Hematopoietic multipotent progenitor cell treated with erythropoietin and hydrocortisone succinate and interleukin-3 and kit ligand, for 4 days (in vitro differentiated cells): ENCODE data around the gene UGT1A1.

Experiments used
- DNase-seq: peaks from one replicate; pipeline ENCODE4 v3.0.0-alpha.2; 2015

UGT1A1 gene

DNA sequence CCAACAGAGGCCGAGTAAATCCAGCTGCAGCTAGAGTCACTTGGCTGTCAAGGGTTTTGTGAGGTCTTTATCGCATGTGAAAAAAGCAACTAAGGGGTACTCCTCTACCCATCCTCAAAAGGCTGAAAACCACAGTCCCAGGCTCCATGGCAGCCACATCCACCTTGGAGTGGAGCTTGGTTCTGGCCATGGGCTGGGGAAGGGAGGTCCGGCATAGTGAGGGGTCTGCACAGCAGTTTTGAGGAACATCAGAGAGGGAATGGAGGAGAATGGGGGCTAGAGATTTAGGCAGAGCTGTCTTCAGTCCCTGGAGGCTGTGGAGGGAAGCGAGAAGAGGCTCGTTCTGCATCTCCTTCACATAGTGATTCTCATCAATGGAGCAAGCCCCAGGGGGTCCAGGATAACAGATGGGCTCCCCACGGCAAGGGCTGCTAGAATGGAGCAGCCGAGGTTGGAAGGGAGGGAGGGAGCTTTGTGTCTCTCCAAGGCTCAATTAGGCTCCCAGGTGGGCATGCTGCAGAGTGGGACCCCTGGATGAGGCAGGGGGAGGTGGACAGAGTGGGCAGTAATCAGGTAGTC is 39.1 kb downstream of the UGT1A1 start:
- no peak for DNase-seq

DNA sequence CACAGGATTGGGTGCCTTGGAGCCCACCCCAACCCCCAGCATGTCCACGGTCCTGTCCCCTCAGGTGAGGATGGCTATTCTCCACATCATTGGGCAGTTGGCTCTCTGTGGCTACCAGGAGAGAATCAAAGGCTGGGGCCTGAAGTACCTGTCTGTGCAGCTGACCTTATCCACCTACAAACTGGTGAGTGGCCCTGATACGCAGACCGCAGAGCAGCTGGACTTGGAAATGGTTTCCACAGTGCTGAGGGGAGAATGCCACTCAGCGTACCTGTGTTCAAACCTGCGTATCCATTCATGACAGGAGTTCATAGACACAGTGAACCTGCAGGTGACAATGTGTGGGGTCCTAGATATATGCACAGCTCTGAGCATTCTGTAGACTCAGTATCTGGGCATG is 39.6 kb downstream of the UGT1A1 start:
- DNase-seq = no peak

DNA sequence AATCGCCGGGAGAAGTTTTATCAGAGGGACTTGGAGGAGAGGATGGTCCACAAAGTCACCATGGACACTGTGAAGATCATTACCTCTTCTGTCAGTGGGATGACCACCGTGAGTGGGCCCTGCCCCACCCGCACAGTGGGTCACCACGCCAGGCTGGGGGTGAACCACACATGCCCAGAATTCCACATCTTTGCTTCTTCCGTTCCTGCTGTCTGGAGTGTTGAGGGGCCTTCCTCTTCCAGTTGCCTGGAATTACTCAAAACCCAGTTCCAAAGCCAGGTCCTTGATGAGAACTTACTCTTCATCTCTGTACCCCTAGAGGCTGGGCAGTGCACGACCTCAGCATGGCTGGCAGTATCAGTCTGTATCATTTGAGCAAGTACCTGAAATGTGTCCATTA is 40.1 kb downstream of the UGT1A1 start:
- no peak for DNase-seq

DNA sequence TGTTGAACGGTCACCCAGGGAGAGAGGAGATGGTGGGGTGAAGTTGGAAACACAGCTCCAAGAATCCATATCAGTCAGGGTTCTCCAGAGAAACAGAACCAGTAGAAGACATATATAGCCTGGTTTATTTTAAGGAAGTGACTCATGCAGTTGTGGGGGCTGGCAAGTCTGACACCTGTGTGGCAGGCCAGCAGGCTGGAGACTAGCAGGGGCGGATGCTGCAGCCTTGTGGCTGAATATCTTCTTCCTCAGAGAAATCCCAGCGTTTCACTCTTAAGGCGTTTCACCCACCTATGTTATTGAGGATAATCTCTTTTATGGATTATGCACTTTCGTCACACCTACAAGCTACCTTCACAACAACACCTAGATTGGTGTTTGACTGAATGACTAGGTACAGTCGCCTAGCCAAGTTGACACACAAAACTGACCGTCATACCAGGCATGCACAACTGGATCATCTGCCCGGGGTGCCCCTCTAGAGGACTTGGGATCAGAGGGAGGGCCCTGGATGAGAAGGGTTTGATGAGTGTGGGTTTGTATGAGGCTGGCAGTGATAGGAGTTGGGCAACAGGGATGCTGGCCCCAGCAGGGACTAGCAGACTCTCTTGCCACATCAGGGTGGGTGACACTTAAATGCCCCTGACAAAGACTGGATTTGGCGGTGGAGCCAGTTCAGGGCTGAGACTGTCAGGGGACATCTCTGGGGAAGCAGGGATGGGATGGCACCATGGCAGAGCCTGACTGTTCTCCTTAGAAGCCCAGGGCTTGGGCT is 41.5 kb downstream of the UGT1A1 start:
- DNase-seq = peak; percentile 22

DNA sequence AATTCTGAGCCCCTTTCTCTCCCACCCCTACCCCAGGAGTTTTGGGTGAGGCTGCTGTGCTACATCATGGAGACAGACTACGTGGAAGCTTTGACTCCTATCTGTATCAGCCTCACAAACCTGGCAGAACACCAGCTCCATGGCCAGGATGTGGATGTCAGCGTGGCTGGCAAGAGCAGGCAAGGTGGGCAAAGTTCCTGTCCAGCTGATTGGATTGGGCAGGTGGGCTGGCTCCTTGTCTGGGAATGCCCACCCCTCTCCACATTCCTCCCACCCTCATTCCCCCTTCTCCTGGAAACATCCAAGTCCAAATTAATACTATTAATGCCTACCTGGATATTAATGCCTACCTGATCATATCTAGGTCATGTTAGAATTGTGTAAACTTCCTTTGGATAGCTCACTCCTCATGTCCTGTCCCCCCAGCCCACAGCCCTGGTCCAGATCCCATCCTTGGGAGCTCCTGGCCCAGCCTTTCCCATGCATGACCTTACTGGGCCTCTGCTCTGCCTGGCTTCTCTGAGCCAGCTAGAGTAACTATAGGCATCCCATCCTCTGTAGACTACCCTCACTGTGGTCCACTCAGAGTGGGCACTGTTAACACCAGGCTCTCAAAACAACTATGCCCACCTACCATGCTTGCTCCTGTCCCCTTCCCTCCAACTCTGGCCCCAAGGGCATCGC is 42.2 kb downstream of the UGT1A1 start:
- DNase-seq = no peak

DNA sequence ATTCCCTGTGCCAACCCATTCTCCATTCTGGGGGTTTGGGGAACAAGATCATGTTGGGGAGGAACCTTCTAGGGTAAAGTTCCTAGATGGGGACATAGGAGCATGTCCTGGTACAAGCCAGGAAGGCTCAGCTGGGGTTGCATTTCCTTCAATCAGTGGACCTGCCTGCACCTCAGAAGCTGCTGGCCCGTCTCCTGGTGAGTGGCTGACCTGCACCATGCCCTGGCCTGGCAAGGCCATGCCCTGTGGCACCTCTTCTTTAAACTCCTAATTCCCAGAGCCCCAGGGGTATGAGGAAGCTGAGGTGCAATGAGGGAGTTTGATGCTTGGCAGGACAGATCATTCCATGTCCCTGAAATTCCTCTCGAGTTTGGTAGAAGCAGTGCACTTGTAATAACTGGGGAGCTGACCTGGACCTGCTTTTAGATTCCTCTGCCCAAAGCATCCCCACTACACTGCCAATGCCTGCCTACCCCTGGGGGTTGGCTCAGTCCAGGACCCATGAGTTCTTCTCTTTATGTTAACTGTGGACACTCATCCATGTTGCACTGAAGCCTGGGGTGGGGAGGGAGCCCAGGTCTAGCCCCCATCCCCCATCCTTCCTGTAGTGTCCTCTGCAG is 43.3 kb downstream of the UGT1A1 start:
- no peak for DNase-seq

DNA sequence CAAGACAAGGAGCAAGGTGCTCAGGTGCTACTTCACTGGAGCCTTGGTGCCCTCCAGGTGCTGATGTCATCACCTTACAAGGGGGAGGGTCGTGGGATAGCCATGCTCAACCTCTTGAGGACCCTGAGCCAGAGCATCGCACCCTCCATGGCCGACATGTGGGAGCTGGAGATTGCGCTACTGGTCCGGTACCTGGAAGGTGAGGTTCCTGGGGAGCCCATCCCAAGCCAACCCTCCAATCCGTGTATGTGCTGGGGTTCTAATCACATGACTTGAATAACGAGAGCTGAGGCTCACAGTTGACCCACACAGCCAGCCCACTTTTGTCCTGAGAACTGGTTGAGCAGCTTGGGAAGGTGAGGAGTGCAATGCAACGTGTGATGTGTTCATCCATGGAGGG is 43.9 kb downstream of the UGT1A1 start:
- no peak for DNase-seq

DNA sequence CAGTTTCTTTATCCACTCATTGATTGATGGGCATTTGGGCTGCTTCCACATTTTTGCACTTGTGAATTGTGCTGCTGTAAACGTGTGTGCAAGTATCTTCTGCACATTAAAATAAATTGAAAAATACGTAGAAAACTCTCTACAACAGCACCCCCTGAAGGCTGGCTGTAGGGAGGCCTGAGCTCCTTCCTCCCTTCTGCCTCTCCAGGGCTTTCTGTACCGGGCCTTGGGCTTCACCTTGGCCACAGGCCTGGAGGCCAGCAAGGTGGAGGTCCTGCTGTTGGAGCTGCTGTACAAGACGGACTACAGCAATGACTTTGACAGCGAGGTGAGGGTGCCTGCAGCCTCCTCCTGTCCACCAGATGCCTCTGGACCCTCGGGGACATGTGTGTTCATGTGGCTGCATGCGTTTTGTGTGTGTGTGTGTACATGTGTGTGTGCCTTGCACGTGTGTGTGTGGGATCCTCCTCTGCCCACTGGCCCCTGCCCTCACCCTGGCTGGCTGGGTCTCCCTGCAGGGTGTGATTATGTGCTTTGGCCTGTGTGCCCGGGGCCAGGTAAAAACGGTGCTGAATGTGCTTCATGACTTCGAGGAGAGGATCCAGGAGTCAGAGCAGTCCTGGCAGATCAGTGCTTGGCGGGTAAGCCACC is 47.3 kb downstream of the UGT1A1 start:
- peak; percentile 10 for DNase-seq

DNA sequence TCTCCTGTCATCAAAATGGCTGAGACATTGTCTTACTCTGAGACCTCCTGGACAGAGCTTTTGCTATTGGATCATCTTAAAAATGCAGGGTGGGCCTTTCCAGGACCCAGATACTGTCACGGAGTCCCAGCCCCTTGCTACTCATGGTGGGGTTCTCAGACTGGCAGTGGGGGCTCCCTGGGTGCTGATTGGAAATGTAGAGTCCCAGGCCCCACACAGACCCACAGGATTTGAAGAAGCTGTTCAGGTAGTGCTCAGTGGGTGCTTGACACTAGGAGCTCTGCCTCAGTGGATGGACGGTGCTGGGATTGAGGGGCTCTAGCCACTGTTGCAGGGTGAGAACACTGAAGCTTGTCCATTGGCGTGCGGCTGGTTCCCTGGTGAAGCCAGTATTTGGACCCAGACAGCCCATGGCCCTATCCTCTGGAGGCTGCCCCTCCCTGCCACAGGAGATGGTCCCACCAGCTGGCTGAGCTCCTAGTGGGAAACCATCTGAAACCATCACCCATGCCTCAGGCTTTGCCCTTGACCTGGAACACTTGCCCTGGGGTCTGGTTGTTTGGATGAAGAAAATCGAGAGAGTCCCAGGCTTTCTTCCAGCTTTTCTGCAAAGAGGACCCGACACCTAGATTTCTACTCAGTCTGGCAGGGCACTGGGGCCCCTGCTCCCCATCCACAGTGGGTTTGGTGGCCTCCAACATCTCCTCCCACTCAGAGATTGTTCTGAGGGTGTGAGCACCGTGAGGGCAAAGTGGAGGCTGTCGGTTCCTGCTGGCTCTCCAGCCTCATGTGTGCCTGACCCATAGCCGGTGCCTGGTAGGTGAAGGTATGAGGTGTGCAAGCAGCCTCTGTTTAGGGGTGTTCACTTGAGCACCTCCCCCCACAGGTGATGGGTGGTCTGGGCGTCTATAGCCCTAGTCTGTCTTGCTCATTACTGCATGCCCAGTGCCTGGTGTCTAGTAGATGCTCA is 48.2 kb downstream of the UGT1A1 start:
- no peak for DNase-seq

DNA sequence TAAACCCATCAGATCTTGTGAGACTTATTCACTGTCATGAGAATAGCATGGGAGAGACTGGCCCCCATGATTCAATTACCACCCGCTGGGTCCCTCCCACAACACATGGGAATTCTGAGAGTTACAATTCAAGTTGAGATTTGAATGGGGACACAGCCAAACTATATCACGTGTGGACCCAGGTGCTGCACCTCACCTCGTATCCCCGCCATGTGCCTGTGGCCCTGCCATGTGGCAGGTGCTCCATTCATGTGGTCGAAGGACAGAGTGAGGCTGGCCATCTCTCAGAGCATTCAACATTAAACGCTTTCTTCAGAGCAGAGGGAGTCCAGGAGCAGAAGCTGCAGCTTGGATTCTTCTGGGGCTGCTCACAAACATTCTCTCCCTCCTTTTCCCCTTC is 50.3 kb downstream of the UGT1A1 start:
- no peak for DNase-seq

DNA sequence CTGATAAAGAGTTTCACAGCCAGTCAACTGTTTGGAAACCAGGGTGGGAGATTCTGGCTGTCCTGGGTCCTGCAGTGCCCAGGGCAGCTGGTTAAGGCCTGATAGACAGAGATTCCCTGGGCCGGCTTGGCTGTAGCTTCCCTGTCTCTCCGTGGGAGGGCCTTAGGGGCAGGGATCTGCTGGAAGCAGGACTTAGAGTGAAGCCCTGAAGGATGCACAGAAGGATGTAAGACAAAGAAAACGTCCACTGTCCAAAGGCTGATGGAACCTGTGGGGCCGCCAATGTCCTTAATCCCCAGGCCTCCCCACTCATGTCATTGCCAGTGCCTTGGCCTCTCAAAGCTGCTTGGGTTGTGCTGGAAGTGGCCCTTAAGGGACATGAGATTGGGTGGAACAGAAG is 51.0 kb downstream of the UGT1A1 start:
- no peak for DNase-seq

DNA sequence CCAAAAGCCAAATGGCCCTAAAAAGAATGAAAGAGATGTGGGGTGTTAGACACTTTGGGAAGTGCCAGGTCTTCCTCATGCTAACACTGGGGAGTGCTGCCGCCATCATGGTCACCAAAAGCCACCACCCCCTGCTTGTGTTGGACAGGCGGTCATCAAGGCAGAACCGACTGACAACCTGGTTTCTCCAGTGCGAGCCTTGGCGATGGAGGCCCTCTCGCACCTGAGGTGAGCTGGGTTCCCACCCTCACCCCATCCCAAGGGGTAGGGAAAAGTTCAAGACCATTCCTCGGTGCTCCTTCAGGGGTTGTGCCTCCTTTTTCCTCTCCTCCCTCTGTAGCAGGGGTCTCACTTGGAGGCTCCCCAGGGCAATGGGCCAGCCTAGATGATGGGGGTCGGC is 51.7 kb downstream of the UGT1A1 start:
- DNase-seq = no peak

DNA sequence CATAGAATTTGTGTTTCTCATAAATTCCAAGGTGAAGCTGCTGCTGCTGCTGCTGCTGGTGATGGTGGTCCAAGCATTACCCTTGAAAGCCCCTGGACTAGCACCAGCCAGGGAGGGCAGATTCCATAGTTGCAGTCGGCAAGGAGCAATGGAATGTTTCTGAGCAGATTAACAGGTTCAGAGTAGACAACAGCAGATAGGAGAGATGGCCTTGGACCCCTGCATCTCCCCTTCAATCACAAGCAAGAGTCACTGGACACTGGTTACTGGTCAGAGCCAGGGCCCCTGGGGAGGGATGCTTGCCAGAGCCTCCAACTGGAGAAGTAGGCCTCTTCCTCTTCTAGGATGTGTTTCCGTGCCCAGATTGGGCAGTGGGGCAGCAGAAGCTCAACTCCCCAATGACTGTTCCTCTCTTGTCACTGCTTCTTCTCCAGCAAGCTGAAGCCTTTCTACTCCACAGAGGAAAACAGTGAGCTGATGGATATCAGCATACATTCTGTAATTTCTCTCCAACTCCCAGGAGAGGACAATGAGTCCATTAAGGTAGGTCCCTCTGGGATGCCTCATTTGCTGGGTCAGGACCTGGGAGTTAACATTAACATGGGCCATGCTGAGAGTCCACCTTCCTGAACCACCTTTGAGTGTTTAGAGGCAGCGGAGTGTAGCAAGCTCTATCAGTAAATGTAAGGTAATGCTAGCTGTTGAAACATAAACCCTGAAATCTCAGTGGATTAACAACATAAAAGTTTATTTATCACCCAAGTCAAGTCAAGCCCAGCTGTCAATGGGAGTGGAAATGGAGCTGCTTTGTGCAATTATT is 53.4 kb downstream of the UGT1A1 start:
- DNase-seq = no peak

DNA sequence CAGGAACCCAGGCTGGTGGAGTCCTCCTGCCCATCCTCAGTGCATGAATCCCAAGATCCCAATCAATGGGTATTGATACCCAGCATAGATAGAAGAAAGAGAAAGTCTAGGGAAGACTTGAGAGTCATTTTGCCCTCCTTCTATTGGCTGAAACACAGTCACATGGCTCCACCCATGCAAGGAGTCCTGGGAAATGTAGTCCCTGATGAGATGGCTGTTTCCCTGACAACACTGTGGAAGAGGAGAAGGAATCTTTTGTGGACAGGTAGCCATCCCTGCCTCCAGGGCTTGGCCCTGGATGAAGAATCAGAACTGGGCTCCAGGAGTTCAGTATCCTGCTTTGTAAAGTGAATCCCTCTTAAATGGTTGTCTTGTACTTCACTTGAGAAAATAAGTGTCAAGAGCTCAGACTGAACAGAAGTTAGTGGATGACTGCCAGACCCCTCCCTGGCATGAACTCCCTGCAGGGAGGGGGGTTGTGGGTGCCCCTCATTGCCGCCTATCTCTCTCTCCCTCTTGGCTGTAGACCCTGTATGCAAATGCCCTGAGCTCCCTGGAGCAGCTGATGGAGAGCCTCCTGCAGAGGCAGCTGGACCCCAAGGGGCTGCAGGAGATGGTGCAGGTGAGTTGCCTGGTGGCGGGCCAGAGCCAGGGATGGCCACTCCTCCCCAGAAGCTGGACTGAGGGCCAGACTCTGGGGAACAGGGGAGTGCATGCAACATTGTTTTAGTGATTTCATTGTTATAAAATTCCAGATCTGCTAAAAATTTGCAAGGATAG is 54.2 kb downstream of the UGT1A1 start:
- DNase-seq = no peak

DNA sequence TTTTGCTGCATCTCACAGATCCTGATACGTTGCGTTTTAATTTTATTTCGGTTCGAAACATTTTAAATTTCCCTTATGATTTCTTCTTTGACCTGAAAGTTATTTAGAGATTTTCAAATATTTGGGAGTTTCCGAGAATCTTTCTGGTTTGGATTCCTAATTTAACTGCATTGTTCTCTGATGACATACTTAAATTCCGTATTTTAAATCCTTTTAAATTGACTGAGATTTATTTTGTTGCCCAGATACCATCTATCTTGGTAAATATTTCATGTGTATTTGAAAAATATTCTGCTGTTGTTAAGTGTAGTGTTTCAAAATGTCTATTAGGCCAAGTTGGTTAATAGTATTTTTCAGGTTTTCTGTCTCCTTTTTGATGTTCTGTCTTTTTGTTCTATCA is 55.8 kb downstream of the UGT1A1 start:
- no peak for DNase-seq

DNA sequence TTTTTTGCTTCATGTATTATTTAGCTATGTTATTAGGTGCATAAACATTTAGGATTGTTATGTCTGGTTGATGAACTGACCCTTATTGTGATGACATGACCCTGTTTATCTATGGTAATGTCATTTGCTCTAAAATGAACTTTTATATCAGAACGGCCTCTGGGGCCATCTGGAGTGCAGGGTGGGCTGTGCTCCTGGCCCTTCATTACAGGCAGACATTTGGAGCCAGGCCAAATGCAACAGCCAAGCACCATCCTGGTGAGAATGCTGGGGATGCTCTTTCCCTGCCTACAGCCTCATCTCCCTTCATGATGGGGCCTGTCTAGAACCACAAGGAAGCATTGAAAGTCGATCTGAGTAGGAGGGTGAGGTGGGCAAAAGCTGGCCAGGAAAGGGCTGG is 56.3 kb downstream of the UGT1A1 start:
- no peak for DNase-seq

DNA sequence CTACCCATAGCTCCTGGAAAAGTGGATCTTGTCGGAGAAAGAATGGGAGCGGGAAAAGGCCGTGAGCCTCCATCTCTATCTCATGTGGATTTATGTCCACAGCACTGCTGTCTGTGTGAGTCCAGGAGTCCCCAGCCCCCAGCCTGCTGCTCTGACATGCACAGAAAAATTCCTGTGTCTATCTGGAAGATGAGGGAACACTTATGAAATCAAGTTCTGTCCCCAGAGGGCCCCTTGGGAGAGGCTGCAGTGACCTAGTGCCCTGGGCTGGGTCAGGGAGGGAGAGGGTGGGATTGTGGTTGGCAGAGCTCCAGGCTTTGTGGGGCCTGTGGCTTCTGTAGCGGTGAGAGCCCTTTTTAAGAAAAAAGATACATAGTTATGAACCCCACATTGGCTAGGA is 56.7 kb downstream of the UGT1A1 start:
- no peak for DNase-seq

DNA sequence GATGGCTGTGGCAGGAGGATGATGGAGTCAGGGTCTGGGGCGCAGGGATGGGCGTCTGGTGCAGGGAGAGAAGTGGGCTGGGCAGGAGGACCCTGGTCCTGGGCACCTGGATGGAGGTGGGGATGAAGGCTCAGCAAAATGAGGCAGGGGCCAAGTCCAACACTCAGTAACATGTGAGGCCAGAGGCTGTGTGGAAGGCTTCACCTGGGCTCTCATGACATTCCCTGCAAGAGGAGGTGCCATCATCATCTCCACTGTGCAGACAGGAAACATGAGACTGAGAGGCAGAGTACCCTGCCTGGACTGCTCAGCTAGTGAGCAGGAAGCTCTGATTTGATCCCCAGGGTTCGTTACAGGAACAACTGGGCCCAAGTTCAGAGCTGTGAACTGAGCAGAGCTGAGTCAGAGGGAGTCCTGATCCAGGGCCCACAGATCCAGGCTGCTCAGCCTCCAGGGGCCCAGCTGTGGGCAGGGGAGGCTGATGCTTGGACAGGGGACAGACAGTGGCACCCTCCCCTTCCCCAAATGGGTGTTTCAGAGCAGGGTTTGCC is 57.4 kb downstream of the UGT1A1 start:
- no peak for DNase-seq

DNA sequence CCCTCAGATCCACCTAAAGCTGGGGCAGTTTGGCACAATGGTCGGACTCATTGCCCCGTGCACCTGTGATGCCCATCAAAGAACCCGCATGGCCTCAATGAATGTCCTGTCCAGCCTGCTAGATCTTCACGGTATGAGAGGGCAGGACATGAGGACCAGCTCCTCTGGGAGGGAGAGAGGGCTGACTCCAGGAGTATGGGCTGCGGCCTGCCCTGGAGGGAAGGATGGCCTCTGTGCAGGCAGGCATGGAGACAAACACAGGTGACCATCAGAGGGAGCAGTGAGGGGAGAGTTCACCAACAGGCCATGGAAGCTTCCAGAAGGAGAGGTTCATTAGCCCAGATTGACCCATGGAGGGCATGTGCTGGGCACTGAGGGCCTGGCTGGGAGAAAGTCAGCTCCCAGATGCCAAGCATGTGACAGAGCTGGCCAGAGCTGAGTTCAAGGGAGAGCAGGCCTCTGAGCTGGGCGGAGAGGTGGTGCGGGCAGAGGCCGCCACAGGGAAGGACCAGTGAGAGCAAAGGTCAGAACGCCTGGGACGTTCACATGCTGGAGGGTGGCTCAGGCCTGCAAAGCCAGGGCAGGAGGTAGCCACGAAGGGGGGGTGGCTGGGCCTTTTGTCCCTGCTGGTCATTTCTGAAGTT is 58.0 kb downstream of the UGT1A1 start:
- no peak for DNase-seq
